ENCODE results near the gene PSPH. TPM values are rescaled to one million over a fixed set of nuclear protein-coding genes. Genes with fewer than 3 reads are reported as not detected.

The PSPH gene
- total RNA-seq, 1 experiment from 2014 or later = 49.3 TPM

- ChIA-PET POLR2A (no interaction called here), CTCF (no interaction called here)
- Mint-ChIP-seq H3K9me3 (no peaks in the 10 kb centered on the region), H3K4me1 (peaks cover 15% of the 10 kb centered on the region), H3K4me3 (no peak overlapping the region), H3K36me3 (peaks cover 10% of the 10 kb centered on the region), H3K27me3 (ENCODE audit: low read depth) (peaks cover 19% of the 10 kb centered on the region), H3K27ac (no peak overlapping the region)
- TF ChIP-seq CTCF (IDR thresholded peaks at IDR 0.05) (no peak), USF1 (CRISPR knock-in tag; IDR thresholded peaks at IDR 0.05) (no peak), JAZF1 (CRISPR knock-in tag; IDR thresholded peaks at IDR 0.05) (no peak), ATF3 (CRISPR knock-in tag; conservative IDR thresholded peaks at IDR 0.05) (no peak)
- ATAC-seq (no peak), DNase-seq (ENCODE audit: low spot score) (no peak)
Observed at GRCh38 chr7:55966851-55967250, 84.4 kb downstream of the PSPH start.

GRCh38 chr7:55965805-55966421 lies 85.3 kb downstream of the PSPH start:
- POLR2A ChIA-PET = no interaction called here

More at GRCh38 chr7:55965805-55966421, 85.3 kb downstream of the PSPH start:
- no peak for ATAC-seq
- no peak for DNase-seq (ENCODE audit: low spot score)
- Mint-ChIP-seq H3K27me3 (ENCODE audit: low read depth) (peaks cover 19% of the 10 kb centered on the region), H3K4me1 (peaks cover 10% of the 10 kb centered on the region), H3K36me3 (peaks cover 10% of the 10 kb centered on the region), H3K4me3 (peak overlapping the region; percentile 89), H3K9me3 (no peaks in the 10 kb centered on the region), H3K27ac (peak overlapping the region; percentile 41; the same call in 1 of the 2 replicates)
- CTCF ChIA-PET = interaction anchor here (0.6 to 2.0 kb wide), 2 partner anchors 18 to 325 kb away, joined by 3 to 9 read pairs; no protein-coding TSS in a partner anchor
- TF ChIP-seq ATF1 (CRISPR knock-in tag; IDR thresholded peaks at IDR 0.05) = no peak
- no peak for TF ChIP-seq NFYB (CRISPR knock-in tag; conservative IDR thresholded peaks at IDR 0.05; ENCODE audit: low read depth)
- TF ChIP-seq FOXP4 (CRISPR knock-in tag; IDR thresholded peaks at IDR 0.05) = no peak
- TF ChIP-seq, protein P1, sequence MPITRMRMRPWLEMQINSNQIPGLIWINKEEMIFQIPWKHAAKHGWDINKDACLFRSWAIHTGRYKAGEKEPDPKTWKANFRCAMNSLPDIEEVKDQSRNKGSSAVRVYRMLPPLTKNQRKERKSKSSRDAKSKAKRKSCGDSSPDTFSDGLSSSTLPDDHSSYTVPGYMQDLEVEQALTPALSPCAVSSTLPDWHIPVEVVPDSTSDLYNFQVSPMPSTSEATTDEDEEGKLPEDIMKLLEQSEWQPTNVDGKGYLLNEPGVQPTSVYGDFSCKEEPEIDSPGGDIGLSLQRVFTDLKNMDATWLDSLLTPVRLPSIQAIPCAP (CRISPR knock-in tag; IDR thresholded peaks at IDR 0.05) = no peak
- TF ChIP-seq PRDM15 (CRISPR knock-in tag; IDR thresholded peaks at IDR 0.05) = no peak
- TF ChIP-seq ZNF671 (CRISPR knock-in tag; IDR thresholded peaks at IDR 0.05) = no peak
- TF ChIP-seq ATF3 (CRISPR knock-in tag; conservative IDR thresholded peaks at IDR 0.05) = no peak
- TF ChIP-seq ZNF416 (CRISPR knock-in tag; IDR thresholded peaks at IDR 0.05) = no peak
- TF ChIP-seq, protein P2, sequence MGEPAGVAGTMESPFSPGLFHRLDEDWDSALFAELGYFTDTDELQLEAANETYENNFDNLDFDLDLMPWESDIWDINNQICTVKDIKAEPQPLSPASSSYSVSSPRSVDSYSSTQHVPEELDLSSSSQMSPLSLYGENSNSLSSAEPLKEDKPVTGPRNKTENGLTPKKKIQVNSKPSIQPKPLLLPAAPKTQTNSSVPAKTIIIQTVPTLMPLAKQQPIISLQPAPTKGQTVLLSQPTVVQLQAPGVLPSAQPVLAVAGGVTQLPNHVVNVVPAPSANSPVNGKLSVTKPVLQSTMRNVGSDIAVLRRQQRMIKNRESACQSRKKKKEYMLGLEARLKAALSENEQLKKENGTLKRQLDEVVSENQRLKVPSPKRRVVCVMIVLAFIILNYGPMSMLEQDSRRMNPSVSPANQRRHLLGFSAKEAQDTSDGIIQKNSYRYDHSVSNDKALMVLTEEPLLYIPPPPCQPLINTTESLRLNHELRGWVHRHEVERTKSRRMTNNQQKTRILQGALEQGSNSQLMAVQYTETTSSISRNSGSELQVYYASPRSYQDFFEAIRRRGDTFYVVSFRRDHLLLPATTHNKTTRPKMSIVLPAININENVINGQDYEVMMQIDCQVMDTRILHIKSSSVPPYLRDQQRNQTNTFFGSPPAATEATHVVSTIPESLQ (CRISPR knock-in tag; IDR thresholded peaks at IDR 0.05) = no peak
- no peak for TF ChIP-seq USF1 (CRISPR knock-in tag; IDR thresholded peaks at IDR 0.05)
- no peak for TF ChIP-seq CREM (CRISPR knock-in tag; IDR thresholded peaks at IDR 0.05)
- TF ChIP-seq TCF7 (CRISPR knock-in tag; IDR thresholded peaks at IDR 0.05; ENCODE audit: low read depth) = no peak
- no peak for TF ChIP-seq JUN (CRISPR knock-in tag; IDR thresholded peaks at IDR 0.05)
